GM18502 (cell line): Measurements from ENCODE around the gene PRCD.
"Not testable (repeated sequence)": the region's sequence is repeated elsewhere in the genome, so short reads cannot be mapped to it uniquely, and the experiment has no call there.

ENCODE experiments used
- ATAC-seq: cut with Tn5 transposase; IDR thresholded peaks from one replicate; pipeline ENCODE4 v1.9.1; 2021; ENCODE audit warnings: mild to moderate bottlenecking; ENCODE audit not compliant: unreplicated experiment, poor library complexity

Gene PRCD

DNA sequence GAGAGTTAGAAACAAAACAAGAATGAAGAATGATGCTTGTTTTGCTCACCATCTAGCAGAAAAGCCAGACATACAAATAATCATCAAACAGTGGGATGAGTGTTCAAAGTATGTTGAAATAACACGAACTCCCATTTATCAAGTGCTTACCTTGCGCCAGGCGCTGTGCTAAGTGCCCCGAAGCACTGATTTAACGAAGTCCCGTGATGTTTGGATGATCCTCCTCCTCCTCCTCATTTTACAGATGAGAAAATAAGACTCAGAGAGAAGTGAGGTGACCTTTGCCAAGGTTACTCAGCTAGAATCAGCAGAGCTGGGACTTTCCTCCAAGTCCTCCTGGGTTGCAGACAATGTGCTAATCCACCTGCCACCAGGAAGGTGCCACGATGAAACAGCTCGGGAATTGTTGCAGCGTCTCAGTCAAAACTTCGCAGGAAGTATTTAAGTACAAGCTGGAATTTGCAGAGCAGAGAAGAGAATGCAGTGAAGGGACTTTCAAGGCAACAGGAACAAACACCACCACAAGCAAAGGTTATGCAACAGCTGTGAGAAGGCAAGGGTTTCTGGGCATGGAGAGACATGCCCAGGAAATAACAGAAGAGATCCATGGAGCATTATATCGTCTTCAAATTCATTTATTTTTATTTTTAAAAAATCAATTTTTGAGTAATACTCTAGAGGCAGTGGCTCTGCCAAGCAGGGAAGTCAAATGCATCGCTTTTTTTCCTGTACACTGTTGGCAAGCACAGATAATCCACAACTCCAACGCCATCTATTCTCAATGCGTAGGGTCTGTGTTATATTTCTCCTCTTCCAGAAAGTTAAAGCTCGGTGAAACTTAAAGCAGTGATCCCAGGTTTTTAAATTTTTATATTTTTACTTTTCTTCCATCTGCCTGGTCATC, 11.1 kb downstream of the PRCD start:
- no peak for ATAC-seq

DNA sequence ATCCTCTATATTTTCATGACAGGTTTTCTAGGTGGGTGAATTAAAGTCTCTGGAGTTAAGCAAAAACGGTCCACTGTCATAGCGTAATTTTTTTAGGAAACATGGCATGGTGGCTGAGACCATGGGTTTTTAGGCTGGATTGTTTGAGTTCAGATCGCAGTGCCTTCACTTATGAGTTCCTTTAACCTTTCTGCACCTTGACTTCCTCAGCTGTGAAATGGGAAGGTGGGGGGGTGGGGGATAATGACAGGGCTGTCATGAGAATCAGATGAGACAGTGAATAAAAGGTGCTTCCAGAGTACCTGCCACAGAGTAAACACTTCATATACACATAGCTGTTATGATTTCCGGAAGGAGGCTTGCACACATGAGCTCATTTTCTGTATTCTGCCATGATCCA, 11.8 kb downstream of the PRCD start:
- ATAC-seq = no peak

DNA sequence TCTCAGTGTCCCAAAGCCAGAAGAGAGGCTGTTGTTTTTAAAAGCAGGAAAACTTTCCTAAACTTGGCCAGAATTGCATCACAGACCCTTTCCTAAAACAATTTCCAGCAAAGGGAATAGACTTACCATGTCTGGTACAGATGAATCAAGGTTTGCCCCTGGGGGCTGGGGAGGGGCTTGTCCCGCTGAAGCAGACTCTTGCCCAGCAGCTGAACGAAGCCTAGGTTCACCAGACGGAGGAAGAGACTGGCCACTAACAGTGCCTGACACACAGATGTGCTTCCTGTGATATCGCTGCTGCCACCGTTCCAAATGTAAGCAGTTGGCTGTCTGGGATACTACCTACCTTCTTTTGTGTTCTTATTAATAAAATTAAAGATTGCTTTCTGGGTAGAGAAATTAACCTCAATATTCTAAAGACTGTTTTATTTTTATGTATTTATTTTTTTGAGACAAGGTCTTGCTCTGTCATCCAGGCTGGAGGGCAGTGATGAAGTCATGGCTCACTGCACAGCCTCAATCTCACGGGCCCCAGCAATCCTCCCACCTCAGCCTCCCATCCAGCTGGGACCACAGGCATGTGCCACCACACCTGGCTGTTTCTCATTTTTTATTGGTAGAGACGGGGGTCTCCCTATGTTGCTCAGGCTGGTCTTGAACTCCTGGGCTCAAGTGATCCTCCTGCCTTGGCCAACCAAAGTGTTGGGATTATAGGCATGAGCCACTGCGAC, 13.5 kb downstream of the PRCD start:
- no peak for ATAC-seq

DNA sequence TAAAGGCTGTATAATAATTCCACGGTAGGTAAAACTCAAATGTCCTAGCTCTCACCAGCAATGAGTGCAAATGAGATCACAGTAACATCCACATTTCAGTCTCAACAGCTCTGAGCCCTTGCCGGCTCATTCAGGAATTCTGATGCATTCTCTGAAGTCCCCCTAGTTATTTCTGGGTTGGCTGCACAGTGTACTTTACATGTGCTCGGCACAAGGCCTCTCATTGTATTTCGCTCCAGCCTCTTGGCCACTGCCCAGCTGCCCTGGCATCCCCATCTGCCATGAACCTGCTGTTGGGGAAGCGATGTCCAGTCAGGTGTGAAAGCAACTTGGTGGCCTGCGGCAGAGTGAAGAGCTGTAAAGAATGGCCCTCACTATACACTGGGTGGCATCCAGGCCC, 14.3 kb downstream of the PRCD start:
- no peak for ATAC-seq

DNA sequence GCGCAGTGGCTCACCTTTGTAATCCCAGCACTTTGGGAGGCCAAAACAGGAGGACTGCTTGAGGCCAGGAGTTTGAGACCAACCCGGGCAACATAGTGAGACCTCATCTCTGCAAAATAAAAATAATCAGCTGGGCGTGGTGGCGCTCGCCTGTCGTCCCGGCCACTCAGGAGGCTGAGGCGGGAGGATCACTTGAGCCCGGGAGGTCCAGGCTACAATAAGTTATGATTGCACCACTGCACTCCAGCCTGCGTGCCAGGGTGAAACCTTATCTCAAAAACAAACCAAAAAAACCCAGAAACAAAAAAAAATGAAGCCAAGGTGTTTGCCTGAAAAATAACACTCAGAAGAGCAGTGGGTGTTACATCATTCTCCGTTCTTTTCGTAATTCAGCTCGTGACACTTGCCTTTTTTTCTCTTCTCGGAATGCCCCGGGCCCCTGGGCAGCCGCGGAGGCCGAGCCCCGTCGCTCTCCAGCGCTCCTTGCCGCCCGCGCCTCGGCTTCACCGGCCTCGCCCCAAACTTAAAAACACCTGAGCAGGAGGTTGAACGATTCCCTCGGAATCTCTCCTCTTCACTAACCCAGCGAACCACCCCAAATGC, 17.0 kb downstream of the PRCD start:
- peak; percentile 52 for ATAC-seq

DNA sequence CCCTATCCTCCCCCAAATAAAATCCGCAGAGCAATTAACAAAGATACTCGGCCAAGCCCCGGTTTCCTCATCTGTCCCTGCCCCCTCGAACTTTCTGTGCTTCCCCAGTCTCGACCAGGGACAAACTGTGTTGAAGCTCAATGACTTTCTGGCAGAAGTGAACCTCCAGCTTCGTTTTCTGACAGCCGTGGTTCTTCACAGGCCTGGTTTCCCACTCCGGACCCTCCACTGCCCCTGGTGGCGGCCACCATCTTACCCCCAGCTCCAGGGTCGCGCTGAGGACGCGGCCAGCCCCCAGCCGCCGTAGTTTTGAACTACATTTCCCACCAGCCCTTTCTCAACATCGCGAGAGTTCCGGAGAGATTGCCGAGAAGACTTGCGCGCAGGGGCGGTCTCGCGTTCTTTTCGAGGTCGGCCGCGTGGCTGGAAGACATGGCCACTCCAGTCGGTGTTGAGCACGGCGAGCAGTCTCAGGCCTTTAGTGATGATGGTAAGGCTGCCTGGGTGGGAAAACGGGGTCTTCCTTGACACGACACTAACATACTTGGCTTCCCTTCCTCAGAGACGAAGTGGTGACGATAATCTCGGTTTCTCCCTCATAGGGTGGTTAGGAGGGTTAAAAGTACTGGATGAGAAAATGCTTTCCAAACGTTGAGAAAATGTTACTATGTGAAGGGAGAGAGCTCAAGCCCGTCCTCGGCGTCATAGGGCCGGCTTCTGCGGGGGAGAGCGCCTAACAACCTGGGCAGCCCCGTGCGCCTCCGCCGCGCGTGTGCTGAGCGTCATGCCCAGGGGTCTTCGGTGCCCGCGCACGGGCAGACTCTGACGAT, 17.7 kb downstream of the PRCD start:
- peak; percentile 85 for ATAC-seq

DNA sequence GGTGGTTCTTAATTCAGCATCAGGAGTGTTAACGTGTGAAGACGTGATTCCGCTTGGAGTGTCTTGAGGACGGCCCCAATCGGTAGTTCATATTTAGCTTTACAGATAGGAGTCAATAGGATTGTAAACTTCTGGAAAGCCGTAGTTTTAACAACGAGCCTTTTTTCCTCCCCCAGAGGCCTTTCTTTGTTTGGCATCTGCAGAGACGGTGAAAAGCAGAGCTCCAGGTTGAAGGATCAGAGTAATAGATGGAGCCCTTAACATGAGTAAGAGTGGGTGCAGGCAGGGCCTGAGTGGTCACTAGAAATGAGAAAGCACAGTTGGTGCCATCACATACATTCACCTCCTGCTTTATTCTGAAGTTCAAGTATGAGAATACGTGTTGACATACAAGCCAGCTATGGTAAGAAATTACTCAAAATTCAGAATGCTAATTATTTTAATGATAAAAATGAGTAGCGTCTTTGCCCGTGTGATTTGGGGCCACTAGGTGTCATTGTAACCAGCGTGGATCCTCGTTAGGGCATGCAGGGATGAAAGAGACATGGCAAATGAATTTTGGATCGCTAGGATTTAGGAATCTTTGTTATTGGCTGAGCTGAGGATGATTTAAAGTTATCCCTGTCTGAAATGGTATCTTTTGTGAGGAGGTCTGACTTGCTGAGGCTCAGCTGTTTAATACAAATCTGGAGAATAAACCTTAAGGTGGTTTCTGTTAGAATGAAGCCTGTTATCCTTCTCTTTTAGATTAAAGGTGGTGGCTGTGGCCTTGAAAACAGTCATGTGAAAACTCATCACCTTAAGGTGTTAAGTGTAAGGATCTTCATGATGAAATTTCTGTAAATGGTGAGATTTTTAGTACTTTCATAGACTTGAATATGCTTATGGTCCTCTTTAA, 18.6 kb downstream of the PRCD start:
- ATAC-seq = no peak

DNA sequence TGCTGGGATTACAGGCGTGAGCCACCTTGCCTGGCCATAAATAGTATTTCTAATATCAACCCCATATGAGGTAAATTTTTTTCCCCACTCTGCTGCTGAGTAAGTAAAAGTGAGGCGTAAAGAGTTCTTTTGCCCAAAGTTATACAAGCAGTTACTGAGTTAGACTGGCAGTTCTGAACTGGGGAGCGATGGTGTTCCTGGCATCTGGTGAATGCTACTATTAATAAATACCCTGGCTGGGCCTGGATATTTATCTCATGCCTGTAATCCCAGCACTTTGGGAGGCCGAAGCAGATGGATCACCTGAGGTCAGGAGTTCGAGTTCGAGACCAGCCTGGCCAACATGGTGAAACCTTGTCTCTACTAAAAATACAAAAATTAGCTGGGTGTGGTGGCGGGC, 19.6 kb downstream of the PRCD start:
- ATAC-seq = not testable (repeated sequence)

DNA sequence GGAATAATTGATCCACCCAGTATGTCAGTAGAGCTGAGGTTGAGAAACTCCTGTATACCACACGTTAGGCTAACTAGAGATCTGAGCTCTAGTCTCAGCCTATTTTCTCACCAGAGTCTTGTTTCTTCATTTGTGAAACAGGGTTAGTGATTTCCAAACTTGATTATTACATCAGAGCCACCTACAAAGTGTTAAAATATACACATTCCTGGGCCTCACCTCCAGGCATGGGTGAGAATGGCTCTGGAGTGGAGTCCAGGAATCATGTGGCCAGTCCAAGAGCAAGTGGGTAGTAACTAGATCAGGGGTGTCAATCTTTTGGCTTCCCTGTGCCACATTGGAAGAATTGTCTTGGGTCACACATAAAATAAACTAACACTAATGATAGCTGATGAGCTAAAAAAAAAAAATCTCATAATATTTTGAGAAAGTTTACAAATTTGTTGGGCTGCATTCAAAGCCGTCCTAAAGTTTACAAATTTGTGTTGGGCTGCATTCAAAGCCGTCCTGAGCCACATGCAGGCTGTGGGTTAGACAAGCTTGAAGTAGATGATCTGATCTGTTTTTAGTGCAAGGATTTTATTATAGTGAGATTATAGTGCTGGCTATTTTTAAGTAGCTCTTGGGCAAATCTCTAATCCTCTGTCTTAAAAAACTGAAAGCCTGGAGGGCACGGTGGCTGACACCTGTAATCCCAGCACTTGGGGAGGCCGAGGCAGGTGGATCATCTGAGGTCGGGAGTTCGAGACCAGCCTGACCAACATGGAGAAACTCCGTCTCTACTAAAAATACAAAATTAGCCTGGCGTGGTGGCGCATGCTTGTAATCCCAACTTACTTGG, 20.4 kb downstream of the PRCD start:
- ATAC-seq = no peak

DNA sequence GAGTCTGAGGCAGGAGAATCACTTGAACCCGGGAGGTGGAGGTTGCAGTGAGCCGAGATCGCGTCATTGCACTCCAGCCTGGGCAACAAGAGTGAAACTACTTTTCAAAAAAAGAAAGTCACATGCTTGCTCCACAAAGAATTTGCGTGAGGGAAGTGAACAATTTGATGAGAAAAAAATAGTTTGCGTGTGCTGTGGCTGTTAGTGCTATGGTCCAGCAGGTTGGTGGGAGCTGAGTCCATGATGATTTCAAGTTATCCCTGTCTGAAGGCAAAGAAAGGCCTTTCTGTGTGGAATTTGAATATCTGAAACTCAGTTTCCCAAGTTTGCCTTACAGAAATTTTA, 21.0 kb downstream of the PRCD start:
- ATAC-seq = no peak

DNA sequence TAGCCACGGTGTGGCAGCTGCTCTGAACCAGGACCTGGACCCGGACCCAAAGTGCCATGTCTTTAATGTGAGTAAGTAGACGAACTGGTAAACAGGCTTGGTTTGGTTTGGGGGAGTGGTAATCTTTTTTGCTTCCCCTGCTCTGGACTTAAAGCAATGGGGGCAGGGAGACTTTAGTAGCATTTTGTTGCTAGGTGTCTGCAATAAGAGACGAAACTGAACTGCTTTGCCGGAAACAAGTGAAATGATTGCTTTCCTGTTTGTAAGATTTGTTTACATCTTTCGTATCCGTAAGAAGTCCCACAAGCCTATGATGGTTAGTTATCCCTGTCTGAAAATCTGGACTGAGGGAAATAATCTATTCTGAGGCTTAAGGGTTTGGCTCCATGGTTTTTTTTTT, 21.5 kb downstream of the PRCD start:
- no peak for ATAC-seq

DNA sequence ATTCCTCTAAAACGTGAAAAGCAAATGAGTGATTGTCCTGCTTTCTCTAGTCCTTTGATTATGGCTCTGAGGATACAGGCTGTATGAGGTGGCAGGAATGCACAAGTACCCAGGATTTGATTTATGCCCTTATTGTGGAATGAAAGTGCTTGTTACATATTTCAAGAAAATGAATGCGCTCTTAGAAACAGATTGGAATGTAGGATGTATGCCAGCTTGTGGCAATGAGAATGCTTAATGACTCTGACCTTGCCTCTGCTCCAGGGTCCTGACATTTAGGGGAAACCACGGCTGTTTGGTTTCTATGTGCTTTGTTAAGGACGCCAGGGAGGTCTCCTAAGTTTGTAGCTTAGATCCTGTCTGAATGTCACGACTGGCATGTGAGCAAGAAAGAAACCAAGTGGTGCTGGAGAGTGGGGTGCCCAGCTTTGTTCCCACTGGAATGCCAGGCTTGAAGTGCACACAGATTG, 22.0 kb downstream of the PRCD start:
- ATAC-seq = no peak

DNA sequence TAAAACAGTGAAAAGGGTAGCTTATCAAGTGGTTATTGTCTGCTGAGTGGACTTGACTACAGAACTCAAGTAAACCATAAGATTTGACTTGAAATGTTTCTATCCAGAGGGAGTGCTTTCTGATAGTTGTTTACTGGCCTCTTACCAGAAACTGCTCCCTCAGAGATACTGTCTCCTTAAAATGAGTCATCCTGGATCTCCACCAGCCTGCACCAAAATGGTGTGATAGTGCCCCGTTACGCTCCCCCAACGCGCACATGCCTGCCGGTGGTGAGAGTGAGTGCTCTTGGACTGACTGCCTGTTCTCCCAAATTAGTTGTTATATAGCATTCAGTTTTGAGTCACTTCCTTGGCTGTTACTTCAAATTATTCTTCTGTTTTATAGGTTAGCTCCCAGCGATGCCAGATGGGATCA, 22.9 kb downstream of the PRCD start:
- ATAC-seq = no peak

DNA sequence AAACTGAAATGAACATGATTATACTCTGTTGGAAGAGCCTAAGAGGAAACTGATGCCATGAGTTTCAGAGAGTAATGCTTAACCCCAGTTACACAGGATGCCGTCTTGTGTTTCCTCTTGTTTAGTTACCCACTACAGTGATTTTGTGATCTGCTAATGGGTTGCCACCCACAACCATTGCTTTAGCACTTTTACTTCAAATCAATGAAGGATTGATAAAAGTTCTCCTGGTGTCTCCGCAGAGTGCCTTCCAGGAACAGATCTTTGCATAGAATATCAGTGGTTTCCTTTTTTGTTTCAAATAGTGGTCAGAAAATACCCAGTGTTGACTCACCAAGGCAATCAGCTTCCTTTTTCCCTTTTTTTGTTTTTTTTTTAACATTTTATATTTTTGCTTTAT, 23.5 kb downstream of the PRCD start:
- ATAC-seq = not testable (repeated sequence)

DNA sequence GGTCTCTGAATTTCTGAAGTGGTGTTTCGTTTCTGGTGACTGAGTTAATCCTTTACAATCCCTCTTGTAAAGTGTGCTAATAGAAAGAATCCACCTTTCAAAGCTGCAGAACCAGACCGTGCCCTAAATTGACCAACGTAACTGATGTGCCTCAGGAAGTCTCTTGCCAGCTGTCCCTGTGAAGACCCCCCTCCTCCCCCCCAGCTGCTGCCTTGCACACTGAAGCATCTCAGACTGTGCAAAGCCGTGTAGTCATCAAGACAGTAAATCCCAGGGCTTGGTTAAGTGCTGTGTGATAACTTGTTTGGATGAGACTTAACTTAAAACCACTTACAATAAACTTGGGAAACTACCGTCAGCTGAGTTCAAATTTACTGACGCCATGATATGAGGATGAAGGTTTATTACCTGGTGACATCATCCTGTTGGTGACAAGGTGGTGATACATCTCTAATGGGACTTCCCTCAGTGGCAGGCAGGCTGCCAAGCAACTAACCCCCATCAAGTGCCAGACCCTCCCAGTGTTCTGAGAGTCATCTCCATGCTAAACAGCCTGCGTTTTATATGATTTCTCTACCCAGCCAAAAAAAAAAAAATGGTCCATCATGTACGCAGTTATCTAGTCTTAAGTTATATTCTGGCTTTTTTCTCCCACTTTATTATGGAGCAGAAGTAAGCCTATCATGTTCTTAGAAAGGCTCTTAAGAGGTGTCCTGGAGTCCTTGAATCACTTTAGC, 25.3 kb downstream of the PRCD start:
- ATAC-seq = not testable (repeated sequence)

DNA sequence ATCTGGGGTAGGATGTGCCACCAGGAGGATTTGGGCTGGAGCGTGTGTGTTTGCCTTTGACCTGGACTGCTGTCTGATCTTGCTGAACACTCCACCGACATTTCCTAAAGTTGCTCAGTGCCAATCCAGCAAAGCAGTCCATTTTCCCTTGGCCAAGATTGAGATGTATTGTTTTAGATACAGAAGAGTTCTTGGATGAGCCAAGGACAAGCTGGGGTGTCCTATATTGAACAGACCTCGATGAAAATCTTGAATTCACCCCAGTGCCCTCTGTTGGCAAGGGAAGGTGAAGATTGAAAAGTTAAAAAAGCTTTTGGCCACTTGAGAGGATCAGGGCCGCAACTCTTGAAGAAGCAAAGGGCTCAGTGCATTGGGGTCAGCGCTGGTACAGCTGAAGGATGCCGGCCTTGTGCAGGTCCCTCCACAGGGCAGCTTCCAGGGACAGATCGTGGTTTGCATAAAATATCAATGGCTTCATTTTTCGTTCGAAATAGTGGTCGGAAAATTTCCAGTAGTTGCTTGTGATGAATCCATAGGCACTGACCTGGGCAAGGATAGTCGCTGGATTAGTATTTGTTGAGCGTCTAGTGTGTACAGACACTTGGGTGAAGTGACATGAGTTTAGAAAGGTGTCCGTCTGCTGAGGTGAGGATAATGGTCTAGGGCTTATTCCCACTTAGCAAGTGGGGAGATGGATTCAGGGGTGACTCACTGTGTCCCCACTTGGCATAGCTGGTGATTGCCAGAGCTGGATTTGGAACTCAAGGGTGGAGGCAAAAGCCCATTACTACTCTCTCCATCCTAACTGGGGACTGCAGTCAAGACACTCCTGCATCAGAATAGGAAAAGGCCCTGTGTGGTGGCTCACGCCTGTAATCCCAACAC, 26.1 kb downstream of the PRCD start:
- ATAC-seq = no peak

DNA sequence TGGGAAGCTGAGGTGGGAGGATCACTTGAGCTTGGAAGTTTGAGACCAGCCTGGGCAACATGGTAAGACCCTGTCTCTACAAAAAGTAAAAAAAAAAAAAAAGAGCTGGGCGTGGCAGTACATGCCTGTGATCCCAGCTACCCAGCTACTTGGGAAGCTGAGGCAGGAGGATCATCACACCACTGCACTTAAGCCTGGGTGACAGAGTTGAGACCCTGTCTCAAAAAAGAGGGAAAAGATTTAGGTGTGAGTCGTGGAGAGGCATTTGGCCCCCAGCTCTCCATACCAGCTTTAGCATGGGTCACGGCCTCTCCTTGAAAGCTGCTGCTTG, 26.7 kb downstream of the PRCD start:
- ATAC-seq = no peak
